ENCODE measurements around the gene SDK1. TPM values are rescaled to one million over a fixed set of nuclear protein-coding genes. Genes with fewer than 3 reads are reported as not detected.

Gene SDK1
- total and polyA plus RNA-seq, 11 donors, result 2.2 to 5.8 (median 3.4) TPM

DNA sequence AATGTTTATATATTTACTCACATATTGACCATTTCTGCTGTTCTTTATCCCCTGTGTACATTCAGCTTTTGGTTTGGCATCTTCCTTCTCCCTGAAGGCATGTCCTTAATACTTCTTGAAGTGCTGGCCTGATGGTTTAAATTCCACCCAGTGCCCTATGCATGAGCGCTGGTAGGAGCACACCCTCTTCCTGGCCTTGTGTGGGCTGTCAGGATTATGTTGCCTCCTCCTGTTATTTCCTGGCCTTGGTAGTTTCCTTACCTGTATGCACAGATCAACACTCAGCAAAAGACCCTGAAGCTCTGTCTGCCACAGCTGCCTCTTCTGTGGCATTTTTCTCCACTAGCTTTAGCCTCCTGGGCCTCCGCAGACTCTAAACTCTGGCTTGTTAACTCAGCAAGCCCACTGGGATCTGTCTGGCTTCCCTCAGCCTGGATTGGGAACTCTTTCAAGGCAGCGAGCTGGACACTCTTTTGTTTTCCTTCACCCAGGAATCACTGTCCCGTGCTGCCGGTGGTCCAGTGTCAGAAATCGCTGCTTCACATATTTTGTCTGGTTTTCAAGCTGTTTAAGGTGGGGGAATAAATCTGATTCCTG is 595.2 kb downstream of the SDK1 start:
- WGBS, 4 donors, result 71 to 86% (median 73%) methylated on average over 5 to 6 of the region's 6 CpGs
- Histone ChIP-seq H3K9me3 (no peaks in the 10 kb centered on the region), H3K27ac (no peak overlapping the region), H3K36me3 (no peaks in the 10 kb centered on the region), H3K4me1 (peaks cover 0 to 3% (median 0%) of the 10 kb centered on the region in 12 donors), H3K27me3 (no peaks in the 10 kb centered on the region), H3K4me3 (no peak overlapping the region)
- DNase-seq, result no peak
- TF ChIP-seq, protein P1, sequence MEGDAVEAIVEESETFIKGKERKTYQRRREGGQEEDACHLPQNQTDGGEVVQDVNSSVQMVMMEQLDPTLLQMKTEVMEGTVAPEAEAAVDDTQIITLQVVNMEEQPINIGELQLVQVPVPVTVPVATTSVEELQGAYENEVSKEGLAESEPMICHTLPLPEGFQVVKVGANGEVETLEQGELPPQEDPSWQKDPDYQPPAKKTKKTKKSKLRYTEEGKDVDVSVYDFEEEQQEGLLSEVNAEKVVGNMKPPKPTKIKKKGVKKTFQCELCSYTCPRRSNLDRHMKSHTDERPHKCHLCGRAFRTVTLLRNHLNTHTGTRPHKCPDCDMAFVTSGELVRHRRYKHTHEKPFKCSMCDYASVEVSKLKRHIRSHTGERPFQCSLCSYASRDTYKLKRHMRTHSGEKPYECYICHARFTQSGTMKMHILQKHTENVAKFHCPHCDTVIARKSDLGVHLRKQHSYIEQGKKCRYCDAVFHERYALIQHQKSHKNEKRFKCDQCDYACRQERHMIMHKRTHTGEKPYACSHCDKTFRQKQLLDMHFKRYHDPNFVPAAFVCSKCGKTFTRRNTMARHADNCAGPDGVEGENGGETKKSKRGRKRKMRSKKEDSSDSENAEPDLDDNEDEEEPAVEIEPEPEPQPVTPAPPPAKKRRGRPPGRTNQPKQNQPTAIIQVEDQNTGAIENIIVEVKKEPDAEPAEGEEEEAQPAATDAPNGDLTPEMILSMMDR (IDR thresholded peaks at IDR 0.05), result no peak
- TF ChIP-seq POLR2A (IDR thresholded peaks at IDR 0.05), result no peak
- ATAC-seq, result no peak
- intact Hi-C loops (cut with DNase I), result loop anchor here (2.0 to 10.0 kb wide), 5 partner anchors 594 to 1031 kb away; partner anchors contain the start of gene SDK1 (in 8 of the 10)

DNA sequence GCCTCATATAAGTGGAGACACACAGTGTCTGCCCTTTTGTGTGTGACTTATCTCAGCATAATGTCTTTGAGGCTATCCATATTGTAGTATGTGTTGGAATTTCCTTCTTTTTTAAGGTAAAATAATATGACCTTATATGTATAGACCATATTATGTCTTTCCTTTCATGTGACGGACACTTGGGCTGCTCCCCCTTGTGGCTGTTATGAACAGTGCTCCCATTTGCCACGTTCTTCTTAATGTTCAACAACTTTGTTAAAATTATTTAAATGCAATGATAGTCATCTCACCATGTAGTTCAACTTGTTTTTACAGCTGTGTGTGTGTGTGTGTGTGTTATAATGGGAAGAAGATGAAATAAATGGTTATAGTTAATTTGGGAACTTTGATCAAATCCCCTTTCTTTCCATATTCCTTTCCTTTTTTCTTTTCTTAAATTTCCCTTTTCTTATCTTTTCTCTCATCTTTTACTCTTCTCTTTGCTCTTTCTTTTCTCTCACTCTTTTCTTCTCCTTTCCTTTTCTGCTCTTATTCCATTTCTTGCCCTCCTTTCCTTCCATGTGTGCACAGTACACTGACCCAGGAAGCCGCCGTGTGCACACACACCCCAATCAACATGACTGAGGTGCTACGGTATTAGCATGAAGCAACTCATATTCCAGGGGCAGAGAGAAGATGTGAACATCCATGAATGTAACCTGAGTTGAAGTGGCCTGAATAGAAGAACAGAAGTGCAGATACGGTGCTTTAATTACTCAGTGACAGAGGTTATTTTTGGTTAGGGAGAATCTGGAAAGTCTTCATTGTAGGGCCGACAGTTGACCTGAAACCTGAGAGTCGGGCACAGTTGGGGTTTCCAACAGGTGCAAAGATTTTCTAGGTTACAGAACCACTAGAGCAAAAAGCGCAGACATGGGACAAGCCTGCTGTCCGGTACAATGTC is 596.6 kb downstream of the SDK1 start:
- DNase-seq, result no peak
- H3K4me3 ChIP-seq, result no peak overlapping the region
- TF ChIP-seq, protein P1 (IDR thresholded peaks at IDR 0.05), result peak; percentile 64 to 85 (median 76)
- no peak for TF ChIP-seq POLR2A (IDR thresholded peaks at IDR 0.05)
- intact Hi-C loops (cut with DNase I), result loop anchor here (2.0 to 10.0 kb wide), 6 partner anchors 595 to 1033 kb away; partner anchors contain the start of gene SDK1 (in 8 of the 10)
- no peaks in the 10 kb centered on the region for H3K27me3 ChIP-seq
- H3K9me3 ChIP-seq, result no peaks in the 10 kb centered on the region
- peaks cover 0 to 3% (median 0%) of the 10 kb centered on the region in 12 donors for H3K4me1 ChIP-seq
- peak in 1 of 4 donors; percentile 56 for ATAC-seq
- WGBS, 4 donors, result 56 to 60% (median 59%) methylated on average over 10 of the region's 10 CpGs
- no peaks in the 10 kb centered on the region for H3K36me3 ChIP-seq
- no peak overlapping the region for H3K27ac ChIP-seq

DNA sequence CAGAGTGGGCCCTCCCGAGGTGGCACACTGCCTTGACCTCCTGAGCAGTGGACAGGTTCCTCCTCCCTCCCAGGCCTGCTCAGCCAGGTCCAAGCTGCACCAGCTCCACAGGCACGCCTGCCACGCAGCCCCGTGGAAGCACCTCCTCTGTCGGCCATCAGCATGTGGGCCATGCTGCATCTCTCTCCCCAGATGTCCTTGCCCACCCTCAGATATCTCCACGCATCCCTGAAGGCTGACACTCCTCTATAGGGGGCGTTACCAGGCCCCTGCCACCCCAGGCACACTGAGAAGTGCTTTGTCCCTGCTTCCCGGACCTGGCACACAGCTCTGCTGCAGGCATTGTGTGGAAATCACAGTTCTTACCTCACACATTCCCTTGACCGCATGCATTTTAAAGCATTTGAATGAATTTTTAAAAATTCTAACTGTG is 598.5 kb downstream of the SDK1 start:
- TF ChIP-seq, protein P1 (IDR thresholded peaks at IDR 0.05), result no peak
- no peak for TF ChIP-seq POLR2A (IDR thresholded peaks at IDR 0.05)
- Histone ChIP-seq H3K27ac (no peak overlapping the region), H3K4me3 (no peak overlapping the region), H3K9me3 (no peaks in the 10 kb centered on the region), H3K36me3 (no peaks in the 10 kb centered on the region), H3K4me1 (peaks cover 0 to 3% (median 0%) of the 10 kb centered on the region in 12 donors), H3K27me3 (no peaks in the 10 kb centered on the region)
- 82 to 92% (median 88%) methylated on average over 9 of the region's 9 CpGs for WGBS, 4 donors
- intact Hi-C loops (cut with DNase I), result loop anchor here (2.0 to 10.0 kb wide), 5 partner anchors 597 to 1035 kb away; partner anchors contain the start of gene SDK1 (in 8 of the 10)
- ATAC-seq (no peak), DNase-seq (no peak)

GRCh38 chr7:3908153-3908552 is 607.1 kb downstream of the SDK1 start:
- Histone ChIP-seq H3K4me1 (no peaks in the 10 kb centered on the region), H3K27me3 (no peaks in the 10 kb centered on the region), H3K4me3 (no peak overlapping the region), H3K36me3 (no peaks in the 10 kb centered on the region), H3K9me3 (no peaks in the 10 kb centered on the region), H3K27ac (no peak overlapping the region)
- ATAC-seq (no peak), DNase-seq (no peak)
- 83 to 92% (median 86%) methylated on average over 19 of the region's 19 CpGs for WGBS, 4 donors
- intact Hi-C loops (cut with DNase I), result loop anchor here in 1 of 10 donors (10.0 kb wide), 1 partner anchor 1033 kb away; no protein-coding TSS in a partner anchor
- TF ChIP-seq, protein P1 (IDR thresholded peaks at IDR 0.05), result no peak
- TF ChIP-seq POLR2A (IDR thresholded peaks at IDR 0.05), result no peak
